GM19043 (cell line): ENCODE data around the gene RAB43.
"Not testable (repeated sequence)": the region's sequence is repeated elsewhere in the genome, so short reads cannot be mapped to it uniquely, and the experiment has no call there.

ENCODE experiments used
- ATAC-seq: cut with Tn5 transposase; IDR thresholded peaks from one replicate; pipeline ENCODE4 v1.9.1; 2021; ENCODE audit warnings: low read depth; ENCODE audit not compliant: unreplicated experiment

Gene RAB43

DNA sequence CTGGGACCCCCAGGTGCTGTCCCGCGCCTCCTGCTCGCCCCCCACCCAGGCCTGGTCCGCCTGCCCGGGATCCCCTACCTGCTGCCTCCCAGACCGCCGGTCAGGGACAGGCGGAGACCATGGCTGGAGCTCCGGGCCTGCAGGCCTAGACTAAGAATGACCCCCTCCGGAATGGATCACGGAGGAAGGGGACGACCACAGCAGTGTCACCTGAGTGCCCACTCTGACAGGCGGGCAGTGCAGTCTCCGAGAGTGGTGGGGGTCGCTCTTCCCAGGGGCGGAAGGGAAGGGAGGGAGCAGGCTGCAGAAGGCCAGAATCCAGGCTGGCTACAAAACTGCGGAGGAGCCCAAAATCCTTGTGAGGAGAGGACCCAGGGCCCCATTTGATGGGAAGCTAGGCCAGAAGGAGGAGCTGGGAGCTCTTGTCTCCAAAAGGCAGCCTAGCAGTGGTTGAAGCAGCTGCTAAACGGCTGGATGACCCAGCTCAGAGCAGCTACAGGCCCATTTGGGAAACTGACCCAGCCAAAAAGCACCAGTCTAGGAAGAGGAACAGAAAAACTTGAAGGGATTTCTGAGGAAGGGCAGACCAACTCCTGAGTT is 908 bp upstream of the RAB43 start:
- ATAC-seq = no peak

DNA sequence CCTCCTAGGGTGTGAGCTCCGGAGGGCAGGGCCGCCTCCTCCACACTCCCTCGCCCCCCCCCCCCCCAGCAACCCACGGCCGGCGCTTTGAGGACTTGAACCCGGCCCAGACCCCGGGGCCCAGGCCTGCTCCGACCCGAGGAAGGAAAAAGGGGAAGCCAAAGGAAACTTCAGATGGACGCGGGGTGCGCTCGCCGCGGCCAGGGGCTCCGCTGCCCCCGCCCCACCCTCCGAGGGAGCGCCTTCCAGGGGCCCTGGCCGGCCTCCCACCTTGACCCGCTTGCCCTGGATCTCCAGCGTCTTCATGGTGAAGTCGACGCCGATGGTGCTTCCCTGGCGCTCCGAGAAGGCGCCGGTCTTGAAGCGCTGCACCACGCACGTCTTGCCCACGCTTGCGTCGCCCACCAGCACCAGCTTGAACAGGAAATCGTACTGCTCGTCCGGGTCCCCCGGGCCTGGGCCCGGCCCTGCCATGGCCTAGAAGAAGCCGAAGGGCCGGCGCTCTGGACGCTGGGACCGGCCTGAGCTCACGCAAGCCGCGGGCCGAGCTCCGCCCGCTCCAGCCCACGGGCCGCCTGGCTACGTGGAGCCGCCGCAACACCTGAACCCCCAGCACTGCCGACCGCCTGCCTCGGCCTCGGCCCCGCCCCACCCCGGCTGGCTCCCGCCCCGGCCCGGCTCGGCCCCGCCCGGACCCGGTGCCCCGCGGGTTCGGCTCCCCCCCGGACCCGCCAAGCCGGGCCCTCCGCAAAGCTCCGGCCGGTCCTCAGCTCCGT is 400 bp downstream of the RAB43 start:
- peak; percentile 6 for ATAC-seq

DNA sequence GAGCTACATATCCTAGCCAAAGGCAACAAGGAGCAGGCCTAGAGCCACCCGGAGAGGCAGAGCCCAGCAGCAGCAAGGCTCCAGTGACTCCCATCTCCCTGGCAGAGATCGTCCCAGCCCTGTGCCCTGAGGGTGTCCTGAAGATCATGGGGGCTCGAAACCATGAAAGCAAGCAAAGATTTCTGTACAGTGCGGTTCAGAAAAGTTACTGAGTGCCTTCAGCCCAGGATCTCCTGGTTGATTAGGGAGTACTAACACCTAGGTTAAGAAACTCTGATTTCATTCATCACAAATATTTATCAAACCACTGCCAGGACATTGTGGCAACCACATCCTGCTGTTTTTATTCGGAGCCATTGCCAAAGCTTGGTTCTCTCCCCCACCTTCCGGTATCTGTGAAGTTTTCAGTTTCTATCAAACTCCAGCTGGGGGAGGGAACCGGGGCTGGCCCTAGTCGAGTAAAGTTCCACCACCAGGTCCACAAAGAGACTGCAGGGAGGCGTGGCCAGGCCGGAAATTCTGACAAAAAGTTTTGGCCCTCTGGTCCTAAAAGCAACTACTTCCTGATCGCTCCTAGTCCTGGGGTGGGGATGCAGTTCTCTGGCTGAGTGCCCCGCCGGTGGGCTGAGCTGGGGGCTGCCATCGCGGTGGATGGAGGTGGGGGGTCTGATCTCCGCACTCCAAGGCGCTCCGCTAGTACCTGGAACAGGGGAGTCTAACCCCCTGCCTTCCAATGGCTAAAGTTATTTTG is 1.2 kb downstream of the RAB43 start:
- ATAC-seq = peak; percentile 76

DNA sequence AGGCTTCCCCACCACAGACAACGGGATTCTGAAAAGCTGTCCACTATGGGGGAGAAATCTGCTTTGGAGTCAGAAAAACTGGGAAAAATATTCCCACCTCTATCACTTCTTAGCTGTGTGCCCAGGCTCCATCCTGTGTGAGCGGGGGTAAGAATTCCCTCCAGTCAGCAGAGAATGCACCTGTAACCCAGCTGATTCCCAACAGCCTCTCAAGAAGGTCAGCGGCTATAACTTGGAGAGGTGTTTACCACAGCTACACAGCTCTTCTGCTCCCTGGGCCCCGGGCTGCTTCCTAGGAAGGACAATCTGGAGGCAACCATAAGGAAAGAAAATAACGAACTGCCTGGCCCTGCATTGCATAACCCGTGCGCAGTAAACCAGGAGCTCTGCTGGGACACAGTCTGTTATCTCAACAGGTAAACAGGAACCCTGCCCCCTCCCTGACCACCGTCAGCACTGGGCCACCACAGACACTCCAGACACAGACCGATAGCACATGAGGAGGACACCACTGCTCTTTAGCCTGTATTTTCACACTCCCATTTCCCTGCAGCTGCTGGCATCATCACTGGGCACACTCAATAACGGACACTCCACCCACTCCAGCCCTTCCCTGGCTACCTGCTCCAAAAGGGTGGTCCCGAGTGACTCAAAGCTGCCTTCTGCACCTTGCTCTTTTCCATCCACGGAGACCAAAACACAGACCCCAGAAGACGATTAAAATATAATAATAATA is 2.1 kb downstream of the RAB43 start:
- no peak for ATAC-seq

DNA sequence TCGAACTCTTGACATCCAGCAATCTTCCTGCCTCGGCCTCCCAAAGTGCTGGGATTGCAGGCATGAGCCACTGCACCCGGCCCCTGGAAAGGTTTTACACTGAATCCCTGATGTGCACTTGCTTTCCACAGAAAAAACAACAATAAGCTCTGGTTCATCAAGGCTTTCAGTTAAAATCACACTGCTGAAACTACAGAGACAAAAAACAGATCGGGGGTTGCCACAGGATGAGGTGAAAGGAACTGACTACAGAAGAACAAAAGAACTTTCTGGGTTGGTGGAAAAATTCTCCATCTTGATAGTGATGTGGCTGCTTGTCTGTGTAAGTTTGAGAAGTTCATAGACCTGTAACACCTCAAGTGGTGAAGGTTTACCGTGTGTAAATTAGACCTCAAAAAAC is 2.9 kb downstream of the RAB43 start:
- no peak for ATAC-seq

DNA sequence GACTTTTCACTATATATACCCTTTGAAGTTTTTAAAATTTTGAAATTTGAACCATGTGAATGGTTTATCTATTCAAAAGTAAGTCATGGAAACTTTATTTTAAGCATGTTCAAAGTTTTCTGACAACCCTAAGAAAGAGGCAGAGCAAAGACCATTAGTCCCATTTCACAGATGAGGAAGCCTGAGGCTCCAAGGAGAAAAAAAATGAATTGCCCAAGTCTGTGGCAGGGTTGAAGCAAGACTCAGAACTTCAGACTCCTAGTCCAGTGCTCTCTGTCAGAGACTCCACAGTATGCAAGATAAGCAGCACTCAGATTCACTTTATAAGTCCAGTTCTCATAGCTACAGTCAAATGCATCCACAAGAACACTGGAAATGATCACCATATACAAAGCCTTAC is 4.5 kb downstream of the RAB43 start:
- no peak for ATAC-seq

DNA sequence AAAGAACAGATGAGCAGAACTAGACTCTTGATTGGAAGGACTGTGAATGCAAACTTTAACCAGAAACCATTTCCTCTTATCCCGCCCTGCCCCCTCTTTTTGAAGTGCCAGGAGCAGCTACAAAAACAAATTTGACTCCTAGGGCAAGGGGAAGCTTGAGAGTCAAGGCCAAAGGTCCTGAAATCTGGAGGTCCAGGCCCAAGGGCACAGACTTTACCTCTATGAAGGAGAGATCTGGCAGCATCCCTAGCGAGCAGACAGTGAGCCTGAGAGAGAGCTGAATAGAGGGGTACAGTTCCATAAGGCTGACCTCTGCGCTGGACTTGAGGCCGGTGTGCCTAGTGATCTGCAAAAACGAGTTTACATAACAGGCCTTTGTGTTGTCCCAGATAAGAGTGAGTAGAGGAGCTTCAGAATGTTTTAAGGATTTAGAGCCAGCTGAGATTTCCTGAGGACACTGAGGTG is 5.1 kb downstream of the RAB43 start:
- ATAC-seq = no peak

DNA sequence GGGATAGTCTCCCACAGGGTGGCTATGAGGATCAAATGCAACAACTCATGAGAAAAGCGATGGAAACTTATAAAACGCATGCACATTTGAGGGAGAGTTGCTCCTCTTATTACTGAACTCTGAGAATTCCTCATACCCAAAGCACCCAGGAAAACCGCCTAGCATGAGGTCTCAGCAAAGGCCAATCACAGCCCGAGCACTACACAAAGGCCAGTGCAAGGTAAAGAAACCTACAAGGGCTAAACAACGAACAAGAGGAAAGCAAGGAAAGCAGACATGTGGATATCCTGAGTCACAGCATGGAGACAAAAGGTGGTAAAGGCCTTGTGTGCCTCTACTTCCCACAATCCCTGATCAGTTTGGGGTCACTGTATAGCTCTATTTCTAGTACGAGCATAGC is 7.1 kb downstream of the RAB43 start:
- ATAC-seq = no peak

DNA sequence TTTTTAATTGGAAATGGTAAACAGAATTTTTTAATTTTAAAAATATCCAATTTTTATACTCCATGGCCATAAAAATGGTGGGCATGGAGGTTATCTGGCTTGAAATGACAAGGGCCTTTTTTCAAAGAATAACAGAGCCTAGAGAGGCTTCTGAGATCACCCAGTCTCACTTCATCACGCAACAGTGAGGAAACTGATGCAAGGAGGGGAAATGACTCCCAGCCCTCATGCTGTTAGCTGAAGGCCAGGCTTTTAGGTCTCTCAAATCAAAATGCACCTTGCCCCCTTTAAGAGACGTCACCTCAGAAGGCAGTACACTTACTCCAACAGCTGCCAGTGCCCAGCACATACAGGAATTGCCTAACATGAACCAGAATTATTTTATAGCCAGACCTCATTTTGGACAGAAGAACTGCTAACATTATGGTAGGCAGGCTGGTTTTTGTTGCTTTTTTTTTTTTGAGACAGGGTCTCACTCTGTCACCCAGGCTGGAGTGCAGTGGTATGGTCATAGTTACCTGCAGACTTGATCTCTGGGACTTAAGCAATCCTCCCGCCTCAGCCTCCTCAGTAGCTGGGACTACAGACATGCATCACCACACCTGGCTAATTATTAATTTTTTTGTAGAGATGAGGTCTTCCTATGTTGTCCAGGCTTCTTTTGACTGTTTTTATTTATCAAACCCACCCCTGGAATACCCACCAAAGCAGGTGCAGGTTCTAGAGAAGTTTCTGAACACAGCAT is 9.1 kb downstream of the RAB43 start:
- no peak for ATAC-seq

DNA sequence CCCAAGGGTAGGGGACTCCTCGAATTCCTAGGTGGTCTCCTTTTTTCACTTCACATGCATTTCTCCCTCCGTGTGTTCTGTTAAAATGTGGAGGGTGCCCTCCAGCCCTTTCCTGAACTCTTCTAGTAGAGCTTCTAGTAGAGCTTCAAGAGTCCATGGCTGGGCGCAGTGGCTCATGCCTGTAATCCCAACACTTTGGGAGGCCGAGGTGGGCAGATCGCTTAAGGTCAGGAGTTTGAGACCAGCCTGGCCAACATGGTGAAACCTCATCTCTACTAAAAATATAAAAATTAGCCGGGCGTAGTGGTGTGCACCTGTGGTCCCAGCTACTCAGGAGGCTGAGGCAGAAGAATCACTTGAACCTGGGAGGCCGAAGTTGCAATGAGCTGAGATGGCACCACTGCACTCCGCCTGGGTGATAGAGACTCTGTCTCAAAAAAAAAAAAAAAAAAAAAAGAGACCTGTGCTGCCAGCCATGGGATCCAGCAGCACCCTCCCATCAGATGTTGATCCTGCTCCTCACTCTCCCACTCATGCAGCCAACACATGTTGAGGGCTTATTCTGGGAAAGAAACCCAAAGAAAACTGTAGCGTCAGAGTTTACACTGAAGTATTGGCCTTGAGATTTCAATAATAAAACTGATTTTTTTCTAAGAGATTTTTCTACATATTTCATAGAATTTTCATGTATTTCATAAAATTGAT is 10.4 kb downstream of the RAB43 start:
- ATAC-seq = not testable (repeated sequence)

DNA sequence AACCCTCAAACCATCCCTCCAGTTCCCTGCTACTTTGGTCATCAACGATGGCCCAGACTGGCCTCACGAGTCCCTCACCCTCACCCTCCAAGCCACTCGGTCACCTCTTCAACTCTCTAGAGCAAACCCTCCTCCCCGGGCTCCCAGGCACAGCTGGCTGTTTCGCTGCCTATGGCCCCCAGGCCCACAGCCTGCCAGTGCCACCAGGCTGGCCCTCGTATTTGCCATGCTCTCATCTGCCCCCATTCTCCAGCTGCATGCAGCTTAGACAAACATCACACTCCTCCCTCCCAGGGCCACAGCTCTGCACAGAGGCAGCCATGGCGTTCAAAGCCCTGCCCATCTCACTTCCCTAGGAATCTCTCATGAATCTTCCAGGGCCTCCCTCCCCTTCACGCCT is 13.8 kb downstream of the RAB43 start:
- ATAC-seq = no peak

DNA sequence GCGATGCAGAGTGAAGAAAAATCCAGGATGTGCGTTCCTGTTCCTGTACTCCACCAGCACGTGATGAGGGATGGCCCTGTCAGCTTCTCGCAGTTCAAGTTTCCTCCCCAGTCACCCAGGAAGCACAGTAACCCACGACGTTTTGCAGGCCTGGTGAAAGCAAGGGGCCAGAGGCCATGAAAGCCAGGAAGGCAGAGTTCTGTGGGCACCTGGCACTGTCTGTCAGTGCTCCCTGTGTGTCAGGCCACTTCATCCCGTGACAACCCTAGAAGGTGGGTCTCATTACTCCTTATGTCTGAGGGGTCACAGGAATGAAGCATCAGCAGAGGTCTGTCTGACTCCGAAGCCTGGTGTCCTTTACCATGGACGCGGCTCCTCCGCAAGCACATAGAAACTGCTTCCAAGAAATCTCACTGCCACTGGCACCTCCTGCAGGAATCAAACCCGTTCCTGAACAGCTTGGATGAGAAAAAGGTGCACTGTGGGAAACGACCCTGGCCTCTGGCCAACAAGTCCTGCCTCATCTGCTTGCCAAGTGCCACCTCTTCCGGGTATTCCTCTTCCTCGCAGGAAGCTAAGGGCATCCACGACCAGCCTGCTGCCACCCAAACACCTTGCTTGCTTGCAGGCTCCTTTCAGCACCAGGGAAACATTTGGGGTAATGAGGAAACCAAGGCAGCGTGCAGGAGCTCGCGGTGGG is 14.6 kb downstream of the RAB43 start:
- no peak for ATAC-seq

DNA sequence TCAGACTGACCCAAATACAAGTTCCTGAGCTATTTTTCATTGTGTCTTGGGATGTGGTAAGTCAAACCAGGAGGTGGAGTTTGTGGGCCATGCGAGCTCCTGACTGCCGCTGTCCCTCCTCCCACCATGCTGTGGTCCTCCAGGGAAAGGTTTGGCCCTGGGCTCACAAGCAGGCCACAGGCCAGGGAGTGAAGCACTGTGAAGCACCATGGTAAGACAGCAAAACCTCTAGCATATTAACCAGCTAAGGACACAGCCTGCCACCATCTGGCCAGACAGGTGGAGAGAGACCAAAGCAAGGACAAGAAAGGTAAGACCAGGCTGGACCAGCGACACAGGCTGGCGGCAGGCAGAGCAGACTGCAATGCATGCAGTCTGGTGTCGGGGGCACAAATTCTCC is 15.3 kb downstream of the RAB43 start:
- ATAC-seq = no peak

DNA sequence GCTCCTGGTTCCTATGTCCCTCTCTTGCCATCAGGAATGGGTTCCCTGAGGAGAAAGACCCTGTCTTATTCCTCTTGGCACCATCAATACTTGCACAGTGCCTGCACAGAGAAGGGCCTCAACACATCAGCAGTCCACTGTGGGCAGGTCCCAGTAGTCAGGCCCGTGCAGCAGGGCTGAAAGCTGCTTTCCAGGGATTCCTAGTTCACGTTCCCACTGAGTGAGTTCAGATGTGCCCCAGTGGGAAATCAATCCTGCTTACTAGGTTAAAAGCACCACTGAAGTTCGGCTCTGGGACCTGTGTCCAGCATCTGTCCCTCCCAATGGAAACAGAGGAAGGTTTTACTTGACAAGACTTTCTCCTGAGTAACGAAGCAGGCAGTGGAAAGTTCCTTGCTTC is 15.7 kb downstream of the RAB43 start:
- no peak for ATAC-seq

DNA sequence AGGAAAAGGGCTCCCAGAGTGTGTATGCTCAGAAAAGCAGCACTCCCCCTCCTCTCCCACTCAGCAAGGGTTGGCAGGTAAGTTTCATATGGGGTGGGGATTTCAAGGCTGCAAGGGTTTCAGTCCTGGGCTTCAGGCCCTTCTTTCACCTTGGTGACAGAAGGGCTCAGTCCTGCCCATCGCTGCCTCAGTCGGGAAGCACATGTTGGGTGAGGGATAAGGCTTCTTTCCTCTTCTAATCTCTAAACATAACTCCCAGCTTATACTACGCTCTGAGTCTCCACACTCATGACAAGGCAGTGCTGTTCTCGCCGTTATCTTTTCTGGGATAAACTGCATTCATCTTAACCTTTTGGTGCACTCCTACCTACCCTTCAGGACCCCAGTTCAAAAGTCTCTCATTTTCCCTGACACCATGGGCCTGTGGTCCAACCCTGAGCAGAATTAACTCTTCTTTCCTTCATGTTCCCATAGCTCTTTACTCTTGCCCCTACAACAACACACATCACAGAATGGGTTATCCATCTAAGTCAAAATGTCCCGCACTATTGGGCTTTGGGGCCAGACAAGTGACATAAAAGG is 17.0 kb downstream of the RAB43 start:
- no peak for ATAC-seq

DNA sequence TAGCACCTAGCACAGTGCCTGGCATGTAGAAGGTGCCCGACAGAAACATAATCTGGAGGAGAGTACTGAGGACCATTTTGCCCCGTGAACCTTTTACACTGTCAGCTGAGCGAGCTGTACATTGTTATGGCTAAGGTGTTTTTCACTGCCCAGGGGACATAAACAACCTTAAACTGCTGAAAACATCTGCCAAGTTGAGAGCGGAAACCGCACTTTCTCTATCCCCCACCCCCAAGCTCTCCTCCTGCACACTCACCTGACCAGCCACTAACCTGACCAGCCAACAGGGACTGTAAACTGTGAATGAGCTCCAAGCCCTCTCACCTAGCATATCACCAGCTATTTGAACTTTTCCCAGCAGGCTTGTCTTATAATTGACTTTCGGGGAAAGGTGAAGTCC is 17.6 kb downstream of the RAB43 start:
- ATAC-seq = no peak

DNA sequence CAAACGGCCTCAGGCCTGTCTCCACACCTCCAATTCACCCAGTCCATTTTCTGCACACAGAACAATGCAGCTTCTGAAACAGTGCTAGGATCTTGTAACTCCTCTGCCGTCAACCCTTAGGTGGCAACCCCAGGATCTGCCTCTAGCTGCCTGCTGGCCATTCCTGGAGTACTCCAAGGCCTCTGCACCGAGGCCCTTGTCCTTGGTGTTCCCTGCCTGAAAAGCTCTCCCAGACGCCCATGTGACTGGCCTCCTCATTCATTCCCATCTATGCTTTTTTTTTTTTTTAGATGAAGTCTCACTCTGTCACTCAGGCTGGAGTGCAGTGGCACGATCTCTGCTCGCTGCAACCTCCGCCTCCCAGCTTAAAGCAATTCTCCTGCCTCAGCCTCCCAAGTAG is 18.3 kb downstream of the RAB43 start:
- ATAC-seq = no peak

DNA sequence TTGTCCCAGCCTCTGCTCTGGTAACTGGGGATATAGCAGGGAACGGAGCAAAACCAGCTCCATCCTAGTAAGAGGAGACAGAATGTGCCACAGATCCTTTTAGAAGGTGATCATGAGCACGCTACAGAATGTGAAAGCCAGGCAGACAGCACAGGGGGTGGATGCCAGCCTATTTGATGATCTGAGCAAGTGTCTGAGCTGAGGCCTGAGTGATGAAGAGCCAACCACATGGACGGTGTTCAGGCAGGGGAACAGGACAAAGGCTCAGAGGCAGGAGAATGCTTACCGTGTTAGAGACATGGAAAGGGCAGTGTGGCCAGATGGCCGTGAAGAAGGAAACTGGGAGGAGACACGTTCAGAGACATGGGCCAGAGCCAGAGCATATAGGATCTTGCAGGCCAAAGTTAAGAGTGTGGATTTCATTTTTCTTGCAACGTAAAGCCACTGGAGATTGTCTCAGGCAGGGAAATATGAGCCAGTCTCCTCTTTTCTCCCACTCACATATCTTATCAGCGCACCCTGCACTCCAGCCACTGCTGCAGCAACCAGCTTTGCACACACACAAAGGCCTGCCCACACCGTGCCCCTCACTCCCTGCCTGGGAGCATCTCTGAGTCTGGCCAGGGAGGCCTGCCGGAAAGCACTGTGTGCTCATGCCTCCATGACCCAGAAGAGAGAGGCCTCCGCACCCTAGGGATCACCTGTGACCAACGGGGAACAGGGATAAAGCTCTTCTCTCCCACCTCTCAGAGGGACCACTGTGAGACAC is 20.1 kb downstream of the RAB43 start:
- no peak for ATAC-seq
